ENCODE measurements around the gene KDM5B. TPM values are rescaled to one million over a fixed set of nuclear protein-coding genes. Genes with fewer than 3 reads are reported as not detected.
A peak's percentile ranks its signal among the peaks of the same experiment; 100 is the strongest.

The KDM5B gene
- polyA plus RNA-seq, 1 of the 3 experiments (the other 2 are of a cell fraction) = 21.7 TPM

DNA sequence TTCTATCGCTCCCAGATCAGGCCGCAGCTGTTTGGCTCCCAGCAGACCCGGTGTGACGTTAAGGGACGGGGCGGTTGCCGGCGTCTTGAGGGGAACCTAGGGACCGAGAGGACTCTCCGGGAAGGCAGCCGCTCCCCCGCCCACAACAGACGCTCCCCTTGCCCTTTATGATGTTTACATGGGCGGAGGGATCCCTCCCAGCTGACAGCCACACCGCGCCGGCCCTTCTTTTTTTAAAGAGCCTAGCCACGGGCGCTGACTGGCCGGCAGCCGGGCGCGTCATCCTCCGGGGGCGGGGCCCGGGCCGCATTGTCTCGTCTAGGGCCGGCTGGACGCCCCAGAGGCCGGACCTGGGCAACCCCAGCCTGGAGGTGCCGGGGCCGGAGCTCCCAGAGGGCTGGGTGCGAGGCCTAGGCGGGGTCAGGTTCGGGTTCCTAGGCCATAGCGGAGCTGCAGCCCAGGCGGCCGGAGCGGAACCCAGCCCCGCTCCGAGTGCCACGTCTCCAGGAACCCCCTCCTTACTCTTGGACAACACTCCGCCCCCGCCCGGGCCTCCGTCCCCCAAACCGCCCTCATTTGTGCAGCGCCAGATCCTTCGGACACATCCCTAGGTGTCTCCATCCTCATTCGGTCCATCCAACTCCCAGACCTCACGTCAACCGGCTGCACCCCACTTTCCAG lies 2.5 kb upstream of the KDM5B start, which contains the start of gene PCAT6 (continued):
- TF ChIP-seq, protein P1, sequence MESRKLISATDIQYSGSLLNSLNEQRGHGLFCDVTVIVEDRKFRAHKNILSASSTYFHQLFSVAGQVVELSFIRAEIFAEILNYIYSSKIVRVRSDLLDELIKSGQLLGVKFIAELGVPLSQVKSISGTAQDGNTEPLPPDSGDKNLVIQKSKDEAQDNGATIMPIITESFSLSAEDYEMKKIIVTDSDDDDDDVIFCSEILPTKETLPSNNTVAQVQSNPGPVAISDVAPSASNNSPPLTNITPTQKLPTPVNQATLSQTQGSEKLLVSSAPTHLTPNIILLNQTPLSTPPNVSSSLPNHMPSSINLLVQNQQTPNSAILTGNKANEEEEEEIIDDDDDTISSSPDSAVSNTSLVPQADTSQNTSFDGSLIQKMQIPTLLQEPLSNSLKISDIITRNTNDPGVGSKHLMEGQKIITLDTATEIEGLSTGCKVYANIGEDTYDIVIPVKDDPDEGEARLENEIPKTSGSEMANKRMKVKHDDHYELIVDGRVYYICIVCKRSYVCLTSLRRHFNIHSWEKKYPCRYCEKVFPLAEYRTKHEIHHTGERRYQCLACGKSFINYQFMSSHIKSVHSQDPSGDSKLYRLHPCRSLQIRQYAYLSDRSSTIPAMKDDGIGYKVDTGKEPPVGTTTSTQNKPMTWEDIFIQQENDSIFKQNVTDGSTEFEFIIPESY (IDR thresholded peaks at IDR 0.05; ENCODE audit: borderline replicate concordance, low read depth) = 0 out of 2 replicates have a peak, but pooled peaks have one; percentile 13
- peak; percentile 94 for TF ChIP-seq MXI1 (IDR thresholded peaks at IDR 0.05; ENCODE audit: low read depth, low read length)
- TF ChIP-seq, protein P2, sequence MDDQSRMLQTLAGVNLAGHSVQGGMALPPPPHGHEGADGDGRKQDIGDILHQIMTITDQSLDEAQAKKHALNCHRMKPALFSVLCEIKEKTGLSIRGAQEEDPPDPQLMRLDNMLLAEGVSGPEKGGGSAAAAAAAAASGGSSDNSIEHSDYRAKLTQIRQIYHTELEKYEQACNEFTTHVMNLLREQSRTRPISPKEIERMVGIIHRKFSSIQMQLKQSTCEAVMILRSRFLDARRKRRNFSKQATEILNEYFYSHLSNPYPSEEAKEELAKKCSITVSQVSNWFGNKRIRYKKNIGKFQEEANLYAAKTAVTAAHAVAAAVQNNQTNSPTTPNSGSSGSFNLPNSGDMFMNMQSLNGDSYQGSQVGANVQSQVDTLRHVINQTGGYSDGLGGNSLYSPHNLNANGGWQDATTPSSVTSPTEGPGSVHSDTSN (IDR thresholded peaks at IDR 0.05) = peak; percentile 95
- no peak for TF ChIP-seq SMC3 (IDR thresholded peaks at IDR 0.05; ENCODE audit: low read depth, low read length)
- TF ChIP-seq POLR2AphosphoS5 (IDR thresholded peaks at IDR 0.05; ENCODE audit: low read depth, low read length) = peak; percentile 83
- peak; percentile 98 for TF ChIP-seq CHD2 (IDR thresholded peaks at IDR 0.05; ENCODE audit: low read length, partially characterized antibody)
- TF ChIP-seq FOSL2 (IDR thresholded peaks at IDR 0.05; ENCODE audit: borderline replicate concordance, low read depth) = no peak

DNA sequence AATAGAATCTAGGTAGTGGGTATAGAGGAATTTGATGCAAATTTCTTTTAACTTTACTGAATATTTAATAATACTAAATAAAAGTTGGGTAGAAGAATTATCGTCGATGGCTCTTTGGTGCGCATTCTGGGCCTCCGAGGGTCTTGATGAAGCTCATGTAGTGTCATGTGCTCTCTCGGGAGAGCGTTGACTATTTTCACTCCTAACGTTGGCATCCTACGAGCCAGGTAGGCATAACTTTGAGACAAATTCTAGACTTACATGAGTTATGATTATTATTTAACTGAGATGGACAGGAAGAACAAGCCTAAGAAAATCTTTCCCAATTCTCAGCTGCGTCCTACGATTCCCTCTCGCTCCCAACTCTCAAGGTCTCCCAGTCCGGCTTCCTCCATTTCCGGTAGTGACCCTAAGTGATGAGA lies 2.0 kb upstream of the KDM5B start:
- H3K27ac ChIP-seq (ENCODE audit: low read depth in 2 of 2, low read length in 1 of 2) = peak overlapping the region; percentile 60 to 91
- peaks cover 19 to 30% of the 10 kb centered on the region in 2 experiments; a peak in 3 of 4 replicates for H3K4me1 ChIP-seq (ENCODE audit: control insufficient read depth in 1 of 2, insufficient read depth in 2 of 2, low read depth in 1 of 2, low read length in 1 of 2)
- no peaks in the 10 kb centered on the region for H3K9me2 ChIP-seq
- 25% methylated on average over 13 of the region's 13 CpGs for WGBS (ENCODE audit: low lambda C conversion rate)
- peak overlapping the region; percentile 77 to 86 for H3K4me3 ChIP-seq (ENCODE audit: low read depth in 2 of 2, low read length in 1 of 2)
- peak overlapping the region; percentile 96 for H2AFZ ChIP-seq (ENCODE audit: low read depth)
- TF ChIP-seq EP300 (IDR thresholded peaks at IDR 0.05; ENCODE audit: borderline replicate concordance in 1 of 2, low read depth in 1 of 2, low read length in 1 of 2) = no peak
- TF ChIP-seq, protein P1 (IDR thresholded peaks at IDR 0.05; ENCODE audit: borderline replicate concordance, low read depth) = 0 out of 2 replicates have a peak, but pooled peaks have one; percentile 9
- no peaks in the 10 kb centered on the region for H3K9me3 ChIP-seq
- ChIA-PET POLR2A (interaction anchor here (0.5 to 1.6 kb wide), 6 partner anchors 10 to 415 kb away, joined by 3 to 5 read pairs (median 4); partner anchors contain the start of gene RABIF), CTCF (interaction anchor here (0.5 to 1.9 kb wide), 5 partner anchors 12 to 61 kb away, joined by 3 to 5 read pairs (median 3); no protein-coding TSS in a partner anchor)
- DNase-seq = no peak
- peaks cover 6% of the 10 kb centered on the region for H3F3A ChIP-seq (replicated peaks; ENCODE audit: insufficient read depth)
- no peaks in the 10 kb centered on the region for H3K36me3 ChIP-seq (replicated peaks in 1 of 2; ENCODE audit: control insufficient read depth in 1 of 2, insufficient read depth in 2 of 2, low read length in 1 of 2)
- no peaks in the 10 kb centered on the region for H3K27me3 ChIP-seq (ENCODE audit: insufficient read depth)
- H3K9ac ChIP-seq = peak overlapping the region; percentile 82
- H3K79me2 ChIP-seq (ENCODE audit: insufficient read depth) = peaks cover 30% of the 10 kb centered on the region
- peak overlapping the region; percentile 94 for H3K4me2 ChIP-seq
- peaks cover 18% of the 10 kb centered on the region; the same call in 1 of the 2 replicates for H4K20me1 ChIP-seq (ENCODE audit: insufficient read depth)
